Stimulated activated effector memory CD8-positive, alpha-beta T cell treated with anti-CD3 and anti-CD28 coated beads, Interleukin-12 subunit alpha, Interleukin-12 subunit beta, amount 100 ng/mL, for 72 hours (primary cell): Measurements from ENCODE around the gene RCVRN.
"Not testable (repeated sequence)": the region's sequence is repeated elsewhere in the genome, so short reads cannot be mapped to it uniquely, and the experiment has no call there.

Experiments used
- ATAC-seq: fragments of 150-1000 bp; cut with Tn5 transposase; 2 replicates; pipeline ENCODE4 v1.10.0; 2021
- DNase-seq, 2 donors: peaks; one replicate each; pipeline ENCODE4 v3.0.0; 2021 to 2022; ENCODE audit warnings: low spot score in 2 of 2
- H3K27ac Mint-ChIP-seq: one replicate; pipeline ENCODE4 v1.8.0; 2022; ENCODE audit warnings: mild to moderate bottlenecking, mixed read lengths
- H3K36me3 Mint-ChIP-seq: one replicate; pipeline ENCODE4 v1.8.0; 2022; ENCODE audit warnings: mild to moderate bottlenecking, mixed read lengths
- H3K4me1 Mint-ChIP-seq: one replicate; pipeline ENCODE4 v1.8.0; 2022; ENCODE audit warnings: mixed read lengths
- H3K4me3 Mint-ChIP-seq: one replicate; pipeline ENCODE4 v1.8.0; 2022; ENCODE audit warnings: mild to moderate bottlenecking, mixed read lengths
- H3K9me3 Mint-ChIP-seq: one replicate; pipeline ENCODE4 v1.8.0; 2022; ENCODE audit warnings: mixed read lengths

The RCVRN gene

DNA sequence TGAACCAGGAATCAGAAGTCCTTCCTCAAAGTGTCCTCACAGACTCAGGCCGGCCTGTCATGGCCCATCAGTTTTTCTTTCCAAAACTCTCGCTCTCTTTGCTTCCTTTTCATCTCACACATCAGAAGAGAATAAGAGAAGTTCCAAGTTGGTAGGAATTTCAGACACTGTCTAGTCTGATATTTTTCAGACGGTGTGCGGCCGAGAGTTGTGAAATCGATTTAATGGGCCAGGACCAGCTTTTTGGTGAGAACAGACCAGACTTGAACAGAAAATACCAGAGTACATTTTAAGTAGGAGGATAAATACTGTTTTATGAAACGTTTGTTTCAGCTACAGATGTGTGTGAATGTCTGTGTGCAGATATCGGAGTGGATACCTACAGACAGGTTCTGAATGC is 24.8 kb upstream of the RCVRN start:
- Mint-ChIP-seq H3K4me1 (peaks cover 2% of the 10 kb centered on the region), H3K4me3 (no peak overlapping the region), H3K9me3 (no peaks in the 10 kb centered on the region), H3K36me3 (peaks cover 2% of the 10 kb centered on the region), H3K27ac (no peak overlapping the region)
- ATAC-seq = no peak
- DNase-seq = no peak

DNA sequence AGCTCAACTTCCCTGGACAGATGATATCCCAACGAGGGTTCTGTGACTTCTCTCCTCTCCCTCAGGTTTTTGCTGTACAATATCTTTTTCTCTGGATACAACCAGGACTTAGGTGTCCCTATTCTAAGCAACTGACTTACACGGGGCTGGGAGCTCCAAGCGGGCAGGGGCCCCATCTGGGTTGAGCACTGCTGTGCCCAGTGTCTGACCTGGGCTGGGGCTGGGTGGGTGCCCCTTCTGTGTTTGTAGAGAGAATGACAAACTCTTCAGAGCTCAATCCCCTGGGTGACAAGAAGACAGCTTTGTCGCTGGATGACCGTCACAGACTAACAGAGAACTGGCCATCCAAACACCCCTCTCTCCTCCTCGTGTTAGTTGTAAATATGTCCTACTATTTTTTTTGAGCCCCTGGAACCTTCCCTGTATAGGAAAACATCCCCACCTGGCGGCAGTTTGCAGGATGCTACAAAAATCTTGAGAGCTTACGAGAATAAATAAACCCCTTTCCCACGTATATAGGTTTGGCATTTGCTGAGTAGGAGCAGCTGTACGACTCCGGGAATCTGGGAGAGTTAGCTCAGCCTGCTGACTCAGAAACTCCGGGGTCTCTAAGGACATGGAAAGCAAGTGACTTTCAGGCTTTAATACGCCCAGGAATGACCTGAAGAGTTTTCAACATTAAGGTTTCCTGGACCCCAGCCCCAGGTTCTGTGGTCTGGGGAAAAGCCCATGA is 23.7 kb upstream of the RCVRN start:
- DNase-seq (no peak), ATAC-seq (no peak)
- Mint-ChIP-seq H3K36me3 (peaks cover 7% of the 10 kb centered on the region), H3K4me1 (peaks cover 6% of the 10 kb centered on the region), H3K4me3 (no peak overlapping the region), H3K9me3 (no peaks in the 10 kb centered on the region), H3K27ac (no peak overlapping the region)

DNA sequence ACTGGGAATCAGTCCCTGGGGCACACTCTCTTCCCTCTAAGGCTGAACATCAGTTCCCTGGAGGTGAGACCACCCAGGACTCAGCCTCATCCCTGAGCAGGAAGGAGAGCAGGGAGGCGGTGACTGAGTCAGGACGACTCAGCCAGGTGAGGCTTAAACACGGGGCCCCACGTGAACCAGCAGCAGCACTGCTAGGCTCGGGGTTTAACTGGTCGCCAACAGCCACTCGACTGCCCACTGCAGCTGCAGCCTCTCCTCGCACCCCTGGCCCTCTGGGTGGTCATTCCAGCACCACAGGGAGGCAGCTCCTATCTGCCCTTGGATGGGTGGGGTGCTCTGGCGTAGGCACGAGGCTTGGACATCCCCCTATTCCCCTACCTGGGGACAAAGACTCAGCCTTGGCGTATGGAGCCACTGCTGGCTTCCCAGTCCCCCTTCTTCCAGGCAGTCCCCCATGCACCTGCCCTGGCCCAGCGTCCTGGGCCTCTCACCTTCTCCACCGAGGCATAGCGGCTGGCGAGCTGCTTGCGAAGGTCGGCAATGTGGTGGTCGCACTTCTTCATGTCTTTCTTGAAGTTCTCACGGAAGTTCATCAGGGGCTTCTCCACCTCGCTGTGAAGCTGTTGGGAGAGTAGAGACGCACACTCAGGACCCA is 21.2 kb upstream of the RCVRN start:
- H3K9me3 Mint-ChIP-seq = no peaks in the 10 kb centered on the region
- H3K27ac Mint-ChIP-seq = peak overlapping the region; percentile 69
- no peak for ATAC-seq
- no peak overlapping the region for H3K4me3 Mint-ChIP-seq
- H3K4me1 Mint-ChIP-seq = peaks cover 6% of the 10 kb centered on the region
- no peak for DNase-seq
- peaks cover 13% of the 10 kb centered on the region for H3K36me3 Mint-ChIP-seq

DNA sequence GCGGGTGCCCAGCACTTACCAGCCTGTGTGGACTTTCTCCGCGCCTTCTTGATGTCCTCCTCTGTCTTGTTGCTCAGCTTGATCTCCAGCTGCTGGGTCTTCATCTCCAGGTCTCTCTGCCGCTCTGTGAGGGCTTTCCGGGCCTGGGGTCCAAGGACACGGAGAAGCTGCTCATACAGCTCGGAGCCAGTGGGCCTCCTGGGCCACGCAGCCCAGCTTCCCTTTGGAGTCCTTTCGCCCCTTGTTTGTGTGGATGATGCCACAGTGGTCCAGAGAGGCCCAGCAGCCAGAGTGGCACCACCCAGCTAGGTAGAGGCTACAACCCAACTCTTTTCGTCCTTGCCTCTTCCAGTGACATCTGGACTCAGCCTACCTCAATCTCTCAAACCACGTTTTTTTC is 20.4 kb upstream of the RCVRN start:
- ATAC-seq = peak; percentile 26
- no peak for DNase-seq
- peak overlapping the region; percentile 69 for H3K27ac Mint-ChIP-seq
- H3K4me1 Mint-ChIP-seq = peaks cover 6% of the 10 kb centered on the region
- H3K4me3 Mint-ChIP-seq = no peak overlapping the region
- H3K9me3 Mint-ChIP-seq = no peaks in the 10 kb centered on the region
- H3K36me3 Mint-ChIP-seq = peaks cover 13% of the 10 kb centered on the region

DNA sequence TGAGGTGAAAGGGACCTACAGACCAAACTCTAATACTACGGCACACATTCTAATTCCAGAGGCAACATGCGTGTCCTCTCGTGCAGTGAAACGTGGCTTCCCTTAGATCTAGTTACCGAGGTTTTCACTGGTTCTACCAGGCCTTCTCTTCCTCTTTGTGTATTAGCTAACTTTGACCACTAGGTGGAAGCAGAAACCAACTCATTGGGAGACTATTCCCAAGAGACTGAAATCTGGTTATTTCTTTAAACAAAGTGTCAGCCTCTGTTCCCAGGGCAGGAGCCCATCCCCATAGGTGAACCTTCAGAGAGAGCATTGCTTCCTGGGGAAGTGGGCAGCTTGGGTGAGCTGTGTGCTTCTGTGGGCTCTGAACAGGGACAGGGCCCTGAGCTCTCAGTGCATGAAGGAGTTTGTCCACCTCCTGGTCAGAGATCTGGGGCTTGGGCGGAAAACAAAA is 19.7 kb upstream of the RCVRN start:
- H3K4me1 Mint-ChIP-seq = peaks cover 6% of the 10 kb centered on the region
- peak; percentile 67 for ATAC-seq
- H3K9me3 Mint-ChIP-seq = no peaks in the 10 kb centered on the region
- DNase-seq = peak; percentile 14 to 52
- H3K4me3 Mint-ChIP-seq = no peak overlapping the region
- no peak overlapping the region for H3K27ac Mint-ChIP-seq
- H3K36me3 Mint-ChIP-seq = peaks cover 13% of the 10 kb centered on the region

DNA sequence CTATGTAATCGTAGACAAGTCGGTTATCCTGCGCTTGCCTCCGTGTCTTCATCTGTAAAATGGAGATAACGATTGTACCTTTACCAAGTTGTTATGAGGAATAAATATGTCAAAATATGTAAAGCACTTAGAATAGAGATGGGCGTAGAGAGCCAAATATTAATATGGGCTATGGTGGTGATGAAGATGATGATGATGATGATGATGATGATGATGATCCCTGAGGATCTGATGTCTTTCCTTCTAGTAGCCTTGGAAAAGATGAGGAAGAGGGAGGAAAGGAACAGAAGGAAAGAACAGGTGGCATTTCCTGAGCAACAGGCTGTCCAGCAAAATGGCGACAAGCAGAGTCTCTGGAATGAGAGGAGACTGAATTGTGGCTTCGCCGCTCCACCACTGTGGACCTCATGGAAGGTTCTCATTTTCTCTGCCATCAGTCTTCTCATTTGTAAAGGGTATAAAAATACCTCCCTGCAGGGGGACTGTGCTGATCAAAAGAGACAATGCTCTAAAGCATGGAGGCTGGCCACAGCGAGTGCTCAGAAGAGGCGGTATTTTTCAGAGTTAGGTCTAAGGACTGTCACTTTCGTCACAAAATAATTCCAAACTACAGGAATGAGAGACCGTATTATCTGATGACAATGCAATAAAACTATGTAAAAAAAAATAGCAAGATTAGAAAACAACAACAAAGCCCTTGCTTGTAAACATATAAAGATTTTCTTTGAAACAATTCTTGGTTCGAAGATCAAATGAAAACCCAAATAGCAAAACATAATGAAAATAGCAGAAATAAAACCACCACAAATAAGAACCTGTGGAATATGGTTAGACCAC is 17.2 kb upstream of the RCVRN start:
- ATAC-seq (no peak), DNase-seq (no peak)
- Mint-ChIP-seq H3K36me3 (peaks cover 13% of the 10 kb centered on the region), H3K4me3 (no peak overlapping the region), H3K27ac (no peak overlapping the region), H3K9me3 (no peaks in the 10 kb centered on the region), H3K4me1 (peaks cover 6% of the 10 kb centered on the region)

DNA sequence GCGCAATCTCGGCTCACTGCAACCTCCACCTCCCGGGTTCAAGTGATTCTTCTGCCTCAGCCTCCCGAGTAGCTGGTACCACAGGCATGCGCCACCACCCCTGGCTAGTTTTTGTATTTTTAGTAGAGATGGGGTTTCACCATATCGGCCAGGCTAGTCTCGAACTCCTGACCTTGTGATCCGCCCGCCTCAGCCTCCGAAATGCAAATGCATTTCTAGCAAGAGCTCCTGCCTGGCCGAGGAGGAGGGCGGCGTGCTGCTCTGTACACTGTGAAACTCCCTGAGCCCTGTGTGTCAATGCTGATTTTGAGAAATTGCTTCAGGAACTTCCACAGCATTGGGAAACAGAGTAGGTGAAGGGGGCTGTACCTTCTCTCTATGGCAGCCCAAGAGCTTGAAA is 16.1 kb upstream of the RCVRN start:
- H3K4me3 Mint-ChIP-seq = not testable (repeated sequence)

DNA sequence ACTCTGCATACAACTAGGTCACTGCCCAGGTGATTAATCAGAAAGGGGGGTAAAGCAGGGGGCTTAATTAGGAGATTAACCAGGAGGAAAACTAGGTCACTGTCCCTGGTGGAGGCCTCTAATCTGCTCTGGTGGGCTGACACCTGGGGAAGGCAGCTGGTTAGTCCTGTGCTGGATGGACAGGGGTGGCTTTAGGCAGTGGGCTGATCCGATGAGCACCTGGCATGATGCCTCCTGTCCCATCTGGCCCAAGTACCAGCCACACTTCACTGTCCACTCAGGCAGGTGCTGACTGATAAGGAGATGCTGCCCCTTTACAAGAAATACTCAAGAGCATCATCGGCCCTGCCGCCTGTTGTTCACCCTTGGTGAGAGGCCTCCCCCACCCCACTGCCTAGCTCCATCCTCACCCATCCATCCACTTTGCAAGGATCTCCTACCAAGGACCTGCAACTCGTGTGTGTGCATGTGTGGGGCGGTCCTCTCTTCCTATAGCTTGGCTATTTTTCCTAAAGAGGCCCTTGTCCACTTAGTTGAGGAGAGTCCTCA is 13.8 kb upstream of the RCVRN start:
- H3K4me3 Mint-ChIP-seq = no peak overlapping the region
- no peak for DNase-seq
- no peaks in the 10 kb centered on the region for H3K4me1 Mint-ChIP-seq
- no peaks in the 10 kb centered on the region for H3K9me3 Mint-ChIP-seq
- no peak for ATAC-seq
- peak overlapping the region; percentile 23 for H3K27ac Mint-ChIP-seq
- peaks cover 6% of the 10 kb centered on the region for H3K36me3 Mint-ChIP-seq

More for the DNA sequence above, 16.1 kb upstream of the RCVRN start:
- not testable (repeated sequence) for DNase-seq, H3K9me3 Mint-ChIP-seq, H3K4me1 Mint-ChIP-seq, H3K27ac Mint-ChIP-seq, ATAC-seq
- peaks cover 13% of the 10 kb centered on the region for H3K36me3 Mint-ChIP-seq

DNA sequence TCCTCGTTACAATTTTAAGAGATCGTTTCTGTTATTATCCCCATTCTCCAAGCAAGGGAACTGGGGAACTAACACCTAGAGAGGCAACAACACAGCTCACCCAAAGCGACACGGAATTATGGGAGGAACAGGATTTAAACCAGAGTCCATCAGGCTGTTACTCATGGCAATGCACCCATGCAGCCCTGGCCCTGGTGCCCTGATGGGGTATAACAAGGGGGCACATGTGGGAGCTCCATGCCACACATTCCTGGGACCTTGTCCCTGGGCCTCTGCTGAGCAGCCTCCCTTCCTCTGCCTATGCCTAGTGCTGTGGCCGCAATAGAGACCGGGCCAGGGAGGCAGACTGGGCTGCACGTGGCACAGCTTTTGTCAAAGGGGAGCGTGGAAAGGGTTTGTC is 13.3 kb upstream of the RCVRN start:
- no peak for DNase-seq
- H3K36me3 Mint-ChIP-seq = peaks cover 5% of the 10 kb centered on the region
- H3K4me1 Mint-ChIP-seq = no peaks in the 10 kb centered on the region
- no peak overlapping the region for H3K4me3 Mint-ChIP-seq
- no peak overlapping the region for H3K27ac Mint-ChIP-seq
- no peaks in the 10 kb centered on the region for H3K9me3 Mint-ChIP-seq
- no peak for ATAC-seq

DNA sequence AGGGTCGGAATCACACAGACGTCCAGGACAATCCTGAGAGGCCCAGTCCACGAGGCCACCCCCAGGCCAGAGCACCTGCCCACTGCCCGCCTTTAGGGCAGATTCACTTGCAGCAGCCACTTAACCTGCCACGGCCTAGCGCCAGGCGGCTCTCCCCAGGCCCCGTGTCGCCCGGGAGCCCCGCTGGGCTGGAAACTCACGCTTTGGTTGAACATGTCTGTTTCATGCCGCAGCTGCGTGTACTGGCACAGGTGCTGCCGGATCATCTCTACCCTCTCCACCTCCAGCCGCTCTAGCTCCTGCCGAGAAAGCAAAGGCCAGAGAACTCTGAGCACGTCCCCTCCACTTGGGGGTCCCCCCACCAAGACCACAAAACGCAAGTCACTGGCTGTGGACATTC is 12.7 kb upstream of the RCVRN start:
- H3K36me3 Mint-ChIP-seq = no peaks in the 10 kb centered on the region
- no peak overlapping the region for H3K4me3 Mint-ChIP-seq
- H3K9me3 Mint-ChIP-seq = no peaks in the 10 kb centered on the region
- DNase-seq (no peak), ATAC-seq (no peak)
- H3K4me1 Mint-ChIP-seq = no peaks in the 10 kb centered on the region
- H3K27ac Mint-ChIP-seq = no peak overlapping the region

DNA sequence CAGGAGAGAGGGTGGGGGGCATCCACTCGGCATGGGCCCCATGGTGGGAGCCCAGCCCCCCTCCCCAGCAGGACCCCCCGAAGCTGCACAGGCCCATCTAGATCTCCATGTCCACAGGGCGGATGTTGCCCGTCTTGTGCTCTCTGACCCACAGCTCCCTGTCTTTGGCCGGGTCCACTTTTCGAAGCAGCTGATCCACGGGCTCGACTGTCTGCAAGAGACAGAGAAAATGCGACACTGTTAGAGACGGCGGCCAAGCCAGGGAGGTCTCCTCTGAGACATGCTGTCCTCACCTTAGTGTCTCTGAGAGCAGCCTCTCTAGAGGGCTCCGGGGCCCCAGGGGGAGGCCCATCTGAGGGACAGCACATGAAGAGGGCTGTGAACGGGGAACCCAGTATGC is 12.1 kb upstream of the RCVRN start:
- no peak overlapping the region for H3K4me3 Mint-ChIP-seq
- no peaks in the 10 kb centered on the region for H3K36me3 Mint-ChIP-seq
- no peaks in the 10 kb centered on the region for H3K4me1 Mint-ChIP-seq

DNA sequence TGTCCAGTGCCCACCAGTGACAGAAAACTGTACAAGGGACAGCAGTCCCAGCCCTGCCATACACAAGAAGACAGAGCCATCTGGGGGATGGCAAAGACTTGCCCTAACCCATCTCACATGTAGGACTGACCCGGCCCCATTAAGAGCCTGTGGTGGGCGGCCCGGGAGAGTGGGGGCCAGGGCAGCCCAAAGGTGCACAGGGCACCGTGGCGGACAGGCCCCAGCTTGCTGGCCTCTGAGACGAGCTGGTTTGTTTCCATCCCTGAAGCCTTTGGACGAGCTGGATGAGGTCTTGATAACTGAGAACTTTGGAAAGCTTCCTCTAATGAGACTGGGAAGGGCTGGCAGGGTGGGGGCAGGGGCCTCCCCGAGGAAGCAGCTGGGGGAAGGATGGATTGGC is 11.0 kb upstream of the RCVRN start:
- ATAC-seq (no peak), DNase-seq (no peak)
- Mint-ChIP-seq H3K4me1 (no peaks in the 10 kb centered on the region), H3K9me3 (no peaks in the 10 kb centered on the region), H3K36me3 (no peaks in the 10 kb centered on the region), H3K4me3 (no peak overlapping the region), H3K27ac (no peak overlapping the region)

More for the DNA sequence above, 12.1 kb upstream of the RCVRN start:
- Mint-ChIP-seq H3K9me3 (no peaks in the 10 kb centered on the region), H3K27ac (no peak overlapping the region)
- no peak for DNase-seq
- ATAC-seq = no peak

DNA sequence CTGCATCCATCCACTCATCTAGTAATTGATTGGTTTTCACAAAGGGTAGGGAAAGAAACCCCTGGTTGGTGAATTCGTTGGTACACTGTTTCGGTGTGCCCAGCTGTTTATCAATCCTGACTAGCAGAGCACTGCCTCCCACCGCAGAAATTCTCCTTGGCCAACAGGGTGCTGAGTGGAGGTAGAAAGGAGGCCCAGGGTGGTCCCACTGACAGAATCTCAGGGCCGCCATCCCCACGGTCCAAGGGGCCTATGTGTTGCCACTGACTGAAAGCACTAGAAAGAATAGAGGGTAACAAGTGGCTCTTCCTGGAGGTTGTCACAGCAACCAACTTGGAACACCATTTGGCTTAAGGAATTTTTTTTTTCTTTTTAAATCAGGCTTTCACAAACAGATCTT is 8.4 kb upstream of the RCVRN start:
- H3K4me3 Mint-ChIP-seq = no peak overlapping the region
- no peaks in the 10 kb centered on the region for H3K9me3 Mint-ChIP-seq
- no peak for ATAC-seq
- no peak overlapping the region for H3K27ac Mint-ChIP-seq
- H3K4me1 Mint-ChIP-seq = no peaks in the 10 kb centered on the region
- no peaks in the 10 kb centered on the region for H3K36me3 Mint-ChIP-seq
- DNase-seq = no peak

DNA sequence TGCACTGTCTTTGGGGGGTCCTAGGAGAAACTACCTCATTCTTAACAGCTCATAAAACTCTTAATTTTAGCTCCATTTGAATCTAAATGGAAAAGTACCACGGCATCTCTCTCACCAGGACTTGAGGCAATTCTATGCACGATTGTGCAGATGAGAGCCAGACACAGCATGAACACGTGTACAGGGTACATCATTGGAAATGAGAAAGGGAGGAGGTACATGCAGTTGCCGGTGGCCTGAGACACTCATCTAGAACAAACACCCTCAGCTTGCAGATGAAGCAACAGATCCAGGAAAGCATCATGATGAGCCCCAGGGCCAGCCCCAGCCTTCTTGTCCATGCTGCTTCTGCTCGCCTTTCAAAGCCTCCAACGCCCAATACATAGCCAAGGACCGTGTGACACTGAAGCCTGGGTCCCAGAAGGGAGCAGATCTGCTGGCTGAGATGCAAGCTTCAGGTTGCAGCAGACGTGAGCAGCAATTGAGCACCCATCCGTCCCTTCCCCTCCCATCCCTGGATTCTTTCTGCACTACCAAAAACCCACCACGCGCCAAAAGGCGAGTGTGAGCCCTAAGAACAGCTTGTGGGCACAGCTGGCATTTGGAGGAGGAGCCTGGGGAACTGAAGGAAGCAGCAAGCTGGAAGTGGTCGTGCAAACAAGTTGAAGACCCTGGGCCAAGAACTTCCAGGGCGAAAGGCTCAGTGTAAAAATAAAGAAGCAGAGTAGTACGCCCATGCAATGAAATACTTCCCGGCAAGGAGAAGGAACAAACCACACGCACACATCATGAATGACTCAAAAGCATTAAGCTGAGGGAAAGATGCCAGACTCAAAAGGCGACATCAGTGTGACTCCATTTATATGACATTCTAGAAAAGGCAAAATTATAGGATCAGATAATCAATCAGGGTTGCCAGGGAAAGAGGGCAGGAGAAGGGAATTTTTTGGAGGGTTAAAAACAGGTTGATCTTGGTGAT is 7.3 kb upstream of the RCVRN start:
- no peak for DNase-seq
- Mint-ChIP-seq H3K27ac (no peak overlapping the region), H3K36me3 (no peaks in the 10 kb centered on the region), H3K4me1 (no peaks in the 10 kb centered on the region), H3K9me3 (no peaks in the 10 kb centered on the region), H3K4me3 (no peak overlapping the region)
- ATAC-seq = no peak
